Cardiac muscle cell (in vitro differentiated cells and primary cell): ENCODE data around the gene GOLGA6L2. TPM values are rescaled to one million over a fixed set of nuclear protein-coding genes. Genes with fewer than 3 reads are reported as not detected.

ENCODE experiments used
- DNase-seq, 2 donors: peaks; one replicate each; pipeline versions ENCODE4 v3.0.0 to v3.0.0-alpha.2; 2010 to 2017; ENCODE audit warnings: low read depth in 1 of 2, low spot score in 1 of 2
- H3K27ac ChIP-seq: fragments of 200-600 bp; sonication (generic); 2 replicates; pipeline ENCODE4 v1.5.1; 2016
- H3K27me3 ChIP-seq: fragments of 200-600 bp; sonication (generic); 2 replicates; pipeline ENCODE4 v1.6.0; 2016; ENCODE audit warnings: control low read depth
- H3K36me3 ChIP-seq: fragments of 200-600 bp; sonication (generic); 2 replicates; pipeline ENCODE4 v1.5.1; 2016; ENCODE audit warnings: control low read depth
- H3K4me1 ChIP-seq: fragments of 200-600 bp; sonication (generic); 2 replicates; pipeline ENCODE4 v1.8.1; 2017; ENCODE audit warnings: low read depth, mild to moderate bottlenecking, mixed run types
- H3K4me3 ChIP-seq: fragments of 200-600 bp; sonication (generic); 2 replicates; pipeline ENCODE4 v1.5.1; 2016; ENCODE audit warnings: mild to moderate bottlenecking
- H3K9me3 ChIP-seq: fragments of 200-600 bp; sonication (generic); 2 replicates; pipeline ENCODE4 v1.5.1; 2017; ENCODE audit warnings: low read depth, mild to moderate bottlenecking, control low read depth
- polyA plus RNA-seq: library from polyadenylated mRNA; unstranded; fragments of >200 nt; fragmentation: Nextera tagmentation; extraction: Ambion mirVana; gene quantifications from 2 replicates; pipeline ENCODE4 v1.2.1, GENCODE V29; 2016
- total RNA-seq: library from RNA; depleted of rRNA; stranded (reverse); fragments of >200 nt; gene quantifications from 2 replicates; pipeline ENCODE4 v1.2.3, GENCODE V29; 2016
- TF ChIP-seq, protein P1 (sequence below): IDR thresholded peaks from 2 replicates; pipeline ENCODE4 v1.5.1; 2012; ENCODE audit warnings: low read depth, mild to moderate bottlenecking, low read length

The GOLGA6L2 gene
- total and polyA plus RNA-seq, 2 experiments from 2014 or later, result not detected

DNA sequence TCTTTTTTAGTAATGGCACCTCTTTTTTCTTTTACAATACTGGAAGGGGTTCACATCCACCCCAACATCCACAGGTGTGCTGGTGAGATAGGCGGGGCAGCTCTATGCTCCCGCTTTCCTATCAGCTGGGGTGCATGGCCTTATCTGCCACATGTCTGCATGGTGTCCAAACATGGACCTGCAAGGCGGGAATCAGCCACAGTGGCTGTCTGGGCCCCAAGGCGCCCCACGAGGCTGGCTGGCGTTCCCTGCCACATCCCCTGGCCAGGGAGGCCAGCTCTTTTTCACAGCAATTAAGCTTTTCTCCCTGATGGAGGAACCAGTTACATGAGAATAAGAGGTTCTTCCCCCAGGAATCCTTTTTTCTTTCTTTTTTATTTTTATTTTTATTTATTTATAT lies 30.9 kb upstream of the GOLGA6L2 start:
- Histone ChIP-seq H3K4me1 (no peaks in the 10 kb centered on the region), H3K4me3 (no peak overlapping the region), H3K36me3 (no peaks in the 10 kb centered on the region), H3K27me3 (no peaks in the 10 kb centered on the region), H3K27ac (no peak overlapping the region), H3K9me3 (no peaks in the 10 kb centered on the region)
- no peak for DNase-seq
- TF ChIP-seq, protein P1, sequence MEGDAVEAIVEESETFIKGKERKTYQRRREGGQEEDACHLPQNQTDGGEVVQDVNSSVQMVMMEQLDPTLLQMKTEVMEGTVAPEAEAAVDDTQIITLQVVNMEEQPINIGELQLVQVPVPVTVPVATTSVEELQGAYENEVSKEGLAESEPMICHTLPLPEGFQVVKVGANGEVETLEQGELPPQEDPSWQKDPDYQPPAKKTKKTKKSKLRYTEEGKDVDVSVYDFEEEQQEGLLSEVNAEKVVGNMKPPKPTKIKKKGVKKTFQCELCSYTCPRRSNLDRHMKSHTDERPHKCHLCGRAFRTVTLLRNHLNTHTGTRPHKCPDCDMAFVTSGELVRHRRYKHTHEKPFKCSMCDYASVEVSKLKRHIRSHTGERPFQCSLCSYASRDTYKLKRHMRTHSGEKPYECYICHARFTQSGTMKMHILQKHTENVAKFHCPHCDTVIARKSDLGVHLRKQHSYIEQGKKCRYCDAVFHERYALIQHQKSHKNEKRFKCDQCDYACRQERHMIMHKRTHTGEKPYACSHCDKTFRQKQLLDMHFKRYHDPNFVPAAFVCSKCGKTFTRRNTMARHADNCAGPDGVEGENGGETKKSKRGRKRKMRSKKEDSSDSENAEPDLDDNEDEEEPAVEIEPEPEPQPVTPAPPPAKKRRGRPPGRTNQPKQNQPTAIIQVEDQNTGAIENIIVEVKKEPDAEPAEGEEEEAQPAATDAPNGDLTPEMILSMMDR, result no peak

DNA sequence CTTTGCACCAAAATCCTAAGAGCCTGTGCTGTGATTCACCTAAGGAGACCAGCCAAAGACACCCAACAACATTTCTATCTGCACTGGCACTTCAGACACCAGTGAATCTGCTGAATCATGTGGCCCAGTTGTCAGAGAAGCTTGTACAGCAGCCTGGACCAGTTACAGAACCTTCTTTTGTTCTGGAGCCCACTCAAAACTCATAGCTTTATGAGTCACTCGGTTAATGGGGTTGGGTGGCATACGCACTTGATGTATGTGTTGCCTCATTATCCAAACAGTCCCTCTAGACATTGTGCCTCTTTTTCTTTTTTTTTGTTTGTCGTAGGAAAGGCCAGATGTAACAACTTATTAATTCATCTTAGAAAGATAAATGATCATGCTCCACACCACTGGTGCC lies 25.6 kb upstream of the GOLGA6L2 start:
- Histone ChIP-seq H3K27ac (no peak overlapping the region), H3K36me3 (no peaks in the 10 kb centered on the region), H3K27me3 (no peaks in the 10 kb centered on the region), H3K4me3 (no peak overlapping the region), H3K9me3 (no peaks in the 10 kb centered on the region), H3K4me1 (no peaks in the 10 kb centered on the region)
- TF ChIP-seq, protein P1, result no peak
- no peak for DNase-seq

DNA sequence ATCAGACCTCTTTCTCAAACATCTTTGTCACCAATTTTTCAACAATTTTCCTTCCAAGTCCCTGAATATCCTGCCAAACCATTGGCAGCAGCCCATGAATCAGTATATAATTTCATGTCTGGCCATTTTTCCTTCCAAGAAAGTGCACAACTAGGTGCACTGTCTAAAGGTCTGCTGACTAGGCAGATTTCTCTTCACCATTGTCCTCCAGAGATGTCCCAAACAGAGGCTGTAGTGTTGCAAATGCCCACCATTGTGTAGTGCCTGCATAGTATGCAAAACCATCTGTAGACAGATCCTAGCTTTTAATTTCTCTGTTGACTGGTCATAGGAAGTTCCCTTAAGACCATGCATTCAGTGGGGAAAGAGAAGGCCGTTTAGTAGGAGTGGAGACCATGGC lies 25.0 kb upstream of the GOLGA6L2 start:
- H3K9me3 ChIP-seq, result no peaks in the 10 kb centered on the region
- no peak overlapping the region for H3K27ac ChIP-seq
- no peaks in the 10 kb centered on the region for H3K27me3 ChIP-seq
- H3K4me3 ChIP-seq, result no peak overlapping the region
- no peaks in the 10 kb centered on the region for H3K36me3 ChIP-seq
- no peak for DNase-seq
- H3K4me1 ChIP-seq, result no peaks in the 10 kb centered on the region
- TF ChIP-seq, protein P1, result no peak

DNA sequence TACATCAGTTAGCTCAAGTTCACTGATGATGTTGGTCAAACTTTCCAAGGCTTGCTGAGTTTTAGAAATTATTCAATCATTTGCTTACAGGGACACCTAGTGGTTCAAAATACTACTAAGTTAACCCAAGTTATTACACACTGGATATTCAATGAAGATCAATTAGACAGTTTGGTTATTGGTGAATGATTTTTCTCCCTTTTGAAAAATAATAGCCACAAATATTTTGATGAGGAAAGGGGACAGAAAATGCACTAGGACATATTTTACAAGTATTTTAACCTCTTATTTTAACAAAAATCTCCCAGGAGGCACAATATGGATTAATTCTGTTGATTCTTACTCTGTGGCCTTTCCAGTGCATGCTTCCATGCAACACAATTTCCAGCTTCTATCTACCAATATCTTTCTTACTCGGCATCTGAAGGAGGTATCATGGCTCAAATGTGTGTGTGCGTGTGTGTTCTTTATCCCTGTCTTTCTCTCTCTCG lies 20.1 kb upstream of the GOLGA6L2 start:
- TF ChIP-seq, protein P1, result peak; percentile 18
- H3K9me3 ChIP-seq, result no peaks in the 10 kb centered on the region
- no peaks in the 10 kb centered on the region for H3K27me3 ChIP-seq
- no peaks in the 10 kb centered on the region for H3K36me3 ChIP-seq
- H3K4me1 ChIP-seq, result no peaks in the 10 kb centered on the region
- no peak overlapping the region for H3K27ac ChIP-seq
- H3K4me3 ChIP-seq, result no peak overlapping the region
- DNase-seq, result peak; percentile 34 to 40

DNA sequence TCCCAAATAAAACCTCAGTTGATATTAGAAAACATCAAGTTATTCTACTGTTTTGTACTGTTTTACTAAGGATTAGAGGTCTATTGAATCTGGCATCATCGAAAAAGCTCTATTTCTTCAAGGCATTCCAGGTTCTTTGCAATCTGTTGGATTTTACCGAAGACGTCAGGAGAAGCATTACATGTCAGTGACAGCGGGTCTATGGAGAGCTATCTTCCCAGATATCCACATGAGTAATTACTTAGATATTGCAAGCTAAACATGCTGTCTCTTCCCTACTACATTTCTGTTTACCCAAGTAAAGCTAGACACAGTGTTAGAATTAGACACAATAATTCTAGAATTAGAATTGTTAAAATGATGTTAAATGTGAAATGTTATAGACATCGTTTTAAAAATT lies 10.8 kb upstream of the GOLGA6L2 start:
- TF ChIP-seq, protein P1, result no peak
- Histone ChIP-seq H3K9me3 (no peaks in the 10 kb centered on the region), H3K4me3 (no peak overlapping the region), H3K27me3 (no peaks in the 10 kb centered on the region), H3K4me1 (no peaks in the 10 kb centered on the region), H3K27ac (no peak overlapping the region), H3K36me3 (no peaks in the 10 kb centered on the region)
- DNase-seq, result no peak
